Neural cell (in vitro differentiated cells): ENCODE data around the gene ESRRB. TPM values are rescaled to one million over a fixed set of nuclear protein-coding genes. Genes with fewer than 3 reads are reported as not detected.

Source experiments
- H2AFZ ChIP-seq: fragments of 200-600, 300-800 bp; sonication (generic), shearing (Covaris generic); 2 replicates; pipeline ENCODE4 v1.6.0; 2014; ENCODE audit warnings: low read depth, mild to moderate bottlenecking, antibody characterized with exemption, low read length, moderate library complexity
- H3F3A ChIP-seq: fragments of 200-600 bp; shearing (Covaris generic); 2 replicates; pipeline ENCODE4 v1.6.1; 2016; ENCODE audit warnings: mild to moderate bottlenecking, moderate library complexity, mixed read lengths, antibody characterized with exemption, low read length; ENCODE audit not compliant: insufficient read depth, poor library complexity, severe bottlenecking
- H3K27ac ChIP-seq: fragments of 200-600, 300-800 bp; sonication (generic), shearing (Covaris generic); 2 replicates; pipeline ENCODE4 v1.5.1; 2014; ENCODE audit warnings: mild to moderate bottlenecking, low read length, moderate library complexity
- H3K27me3 ChIP-seq: fragments of 300-800, 200-600 bp; sonication (generic), shearing (Covaris generic); 2 replicates; pipeline ENCODE4 v1.6.0; 2014; ENCODE audit warnings: mild to moderate bottlenecking, low read depth, low read length, moderate library complexity; ENCODE audit not compliant: insufficient read depth
- H3K36me3 ChIP-seq: fragments of 300-800, 200-600 bp; sonication (generic), shearing (Covaris generic); 2 replicates; pipeline ENCODE4 v1.5.1; 2014; ENCODE audit warnings: mild to moderate bottlenecking, antibody characterized with exemption, low read length, moderate library complexity; ENCODE audit not compliant: insufficient read depth
- H3K4me2 ChIP-seq: fragments of 300-800, 200-600 bp; sonication (generic), shearing (Covaris generic); 2 replicates; pipeline ENCODE4 v1.6.0; 2014; ENCODE audit warnings: mild to moderate bottlenecking, low read length
- H3K4me3 ChIP-seq: fragments of 300-800, 200-600 bp; sonication (generic), shearing (Covaris generic); 2 replicates; pipeline ENCODE4 v1.5.1; 2014; ENCODE audit warnings: mild to moderate bottlenecking, low read length, moderate library complexity
- H3K79me2 ChIP-seq: fragments of 200-600 bp; shearing (Covaris generic); replicated peaks from 2 replicates; pipeline ENCODE4 v1.6.0; 2014; ENCODE audit warnings: mild to moderate bottlenecking, low read length, moderate library complexity; ENCODE audit not compliant: insufficient read depth
- H3K9ac ChIP-seq: fragments of 300-800, 200-600 bp; sonication (generic), shearing (Covaris generic); 2 replicates; pipeline ENCODE4 v1.6.1; 2016; ENCODE audit warnings: mild to moderate bottlenecking, low read length, mixed read lengths
- H3K9me2 ChIP-seq: fragments of 200-600 bp; shearing (Covaris generic); 2 replicates; pipeline ENCODE4 v1.6.1; 2016; ENCODE audit warnings: mild to moderate bottlenecking, low read length, mixed read lengths; ENCODE audit not compliant: insufficient read depth
- H3K9me3 ChIP-seq: fragments of 200-600, 300-800 bp; sonication (generic), shearing (Covaris generic); 2 replicates; pipeline ENCODE4 v1.6.1; 2016; ENCODE audit warnings: mild to moderate bottlenecking, mixed run types, low read length, moderate library complexity, mixed read lengths
- H4K20me1 ChIP-seq: fragments of 200-600 bp; shearing (Covaris generic); 2 replicates; pipeline ENCODE4 v1.6.1; 2016; ENCODE audit warnings: mild to moderate bottlenecking, mixed run types; ENCODE audit not compliant: insufficient read depth
- CTCF ChIP-seq: fragments of 450-650 bp; IDR thresholded peaks from 2 replicates; pipeline ENCODE4 v1.5.1; 2014; ENCODE audit warnings: antibody characterized with exemption, mild to moderate bottlenecking, moderate library complexity; ENCODE audit not compliant: poor library complexity, severe bottlenecking
- EP300 ChIP-seq: fragments of 450-650 bp; conservative IDR thresholded peaks from 2 replicates; pipeline ENCODE4 v1.6.1; 2014; ENCODE audit warnings: antibody characterized with exemption, mild to moderate bottlenecking, moderate library complexity; ENCODE audit not compliant: poor library complexity, severe bottlenecking
- EZH2 ChIP-seq: fragments of 200-600, 300-800 bp; shearing (Covaris generic), sonication (generic); IDR thresholded peaks from 2 replicates; pipeline ENCODE4 v1.6.1; 2014; ENCODE audit warnings: antibody characterized with exemption, low read length, borderline replicate concordance, mild to moderate bottlenecking; ENCODE audit not compliant: insufficient read depth, poor library complexity, severe bottlenecking
- MXI1 ChIP-seq: fragments of 450-650 bp; conservative IDR thresholded peaks from 2 replicates; pipeline ENCODE4 v1.6.1; 2014; ENCODE audit warnings: antibody characterized with exemption, mild to moderate bottlenecking; ENCODE audit not compliant: poor library complexity, severe bottlenecking
- POLR2AphosphoS5 ChIP-seq: IDR thresholded peaks from 2 replicates; pipeline ENCODE4 v1.6.1; 2012
- RAD21 ChIP-seq: fragments of 450-650 bp; conservative IDR thresholded peaks from 2 replicates; pipeline ENCODE4 v1.6.1; 2014; ENCODE audit warnings: antibody characterized with exemption, mild to moderate bottlenecking, moderate library complexity
- REST ChIP-seq: IDR thresholded peaks from 2 replicates; pipeline ENCODE4 v1.6.1; 2012; ENCODE audit warnings: borderline replicate concordance
- SMC3 ChIP-seq: fragments of 450-650 bp; conservative IDR thresholded peaks from 2 replicates; pipeline ENCODE4 v1.6.1; 2014; ENCODE audit warnings: antibody characterized with exemption, mild to moderate bottlenecking, moderate library complexity; ENCODE audit not compliant: poor library complexity
- TAF1 ChIP-seq: IDR thresholded peaks from 2 replicates; pipeline ENCODE4 v1.6.1; 2012; ENCODE audit warnings: low read depth
- polyA plus RNA-seq: library from polyadenylated mRNA; depleted of rRNA; stranded (reverse); fragments of >200 nt; gene quantifications from 2 replicates; pipeline ENCODE4 v1.2.3, GENCODE V29; 2014

The ESRRB gene
- polyA plus RNA-seq, 1 donor from 2014 or later: 0.59 TPM

- H3F3A ChIP-seq: no peaks in the 10 kb centered on the region
- no peak overlapping the region for H2AFZ ChIP-seq
- H3K9me3 ChIP-seq: no peaks in the 10 kb centered on the region
- H3K27ac ChIP-seq: no peak overlapping the region
- H3K9me2 ChIP-seq: no peaks in the 10 kb centered on the region
- no peaks in the 10 kb centered on the region for H3K36me3 ChIP-seq
- H3K27me3 ChIP-seq: no peaks in the 10 kb centered on the region
- no peak overlapping the region for H3K9ac ChIP-seq
- no peak overlapping the region for H3K4me3 ChIP-seq
- H4K20me1 ChIP-seq: no peaks in the 10 kb centered on the region
- no peak for TF ChIP-seq MXI1
- H3K79me2 ChIP-seq: no peaks in the 10 kb centered on the region
- H3K4me2 ChIP-seq: no peak overlapping the region
Measured at GRCh38 chr14:76473481-76474263, 97.7 kb downstream of the ESRRB start.

GRCh38 chr14:76480426-76480825, 104.5 kb downstream of the ESRRB start:
- Histone ChIP-seq H4K20me1 (no peaks in the 10 kb centered on the region), H3K4me3 (no peak overlapping the region), H3F3A (no peaks in the 10 kb centered on the region), H3K9me3 (no peaks in the 10 kb centered on the region), H3K9me2 (no peaks in the 10 kb centered on the region), H3K9ac (no peak overlapping the region), H2AFZ (no peak overlapping the region), H3K79me2 (no peaks in the 10 kb centered on the region), H3K27ac (no peak overlapping the region), H3K36me3 (no peaks in the 10 kb centered on the region), H3K27me3 (no peaks in the 10 kb centered on the region), H3K4me2 (no peak overlapping the region)
- no peak for TF ChIP-seq EP300
- no peak for TF ChIP-seq SMC3
- TF ChIP-seq MXI1: no peak
- TF ChIP-seq POLR2AphosphoS5: no peak
- no peak for TF ChIP-seq REST
- TF ChIP-seq CTCF: no peak
- TF ChIP-seq TAF1: no peak
- no peak for TF ChIP-seq RAD21
- TF ChIP-seq EZH2: no peak

- TF ChIP-seq POLR2AphosphoS5: no peak
- TF ChIP-seq TAF1: no peak
- no peak for TF ChIP-seq RAD21
- no peak for TF ChIP-seq MXI1
- TF ChIP-seq SMC3: no peak
- no peak overlapping the region for H3K4me2 ChIP-seq
- H4K20me1 ChIP-seq: no peaks in the 10 kb centered on the region
- H3K4me3 ChIP-seq: no peak overlapping the region
- no peaks in the 10 kb centered on the region for H3K9me2 ChIP-seq
- no peak overlapping the region for H3K27ac ChIP-seq
- H3K27me3 ChIP-seq: no peaks in the 10 kb centered on the region
- H3K79me2 ChIP-seq: no peaks in the 10 kb centered on the region
- no peaks in the 10 kb centered on the region for H3K36me3 ChIP-seq
- no peak overlapping the region for H2AFZ ChIP-seq
- no peaks in the 10 kb centered on the region for H3F3A ChIP-seq
- H3K9ac ChIP-seq: no peak overlapping the region
- no peaks in the 10 kb centered on the region for H3K9me3 ChIP-seq
Measured at GRCh38 chr14:76484355-76484754, 108.4 kb downstream of the ESRRB start.
